Measurements from ENCODE around the gene GNAO1. TPM values are rescaled to one million over a fixed set of nuclear protein-coding genes. Genes with fewer than 3 reads are reported as not detected.

GNAO1 gene
- total RNA-seq, 2 experiments from 2014 or later: 4.2 to 4.5 TPM

DNA sequence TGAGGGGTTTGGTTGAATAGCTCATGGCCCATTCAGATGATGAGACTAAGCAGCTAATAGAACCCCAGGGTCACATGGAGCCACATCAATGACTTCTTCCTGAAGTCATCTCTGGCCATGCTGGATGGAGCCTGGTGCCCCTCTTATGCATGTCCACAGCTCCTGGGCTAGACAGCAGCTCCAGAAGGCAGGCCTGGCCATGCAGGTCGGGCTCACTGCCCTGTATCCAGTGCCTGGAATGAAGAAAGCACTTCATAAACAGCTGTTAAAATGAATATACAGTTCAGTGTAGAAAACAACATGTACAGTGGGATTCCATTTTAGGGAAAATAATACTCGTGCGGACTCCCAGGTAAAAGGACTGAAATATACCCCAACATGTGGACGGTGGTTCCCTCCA is 73.9 kb downstream of the GNAO1 start:
- Mint-ChIP-seq H3K4me3 (no peak overlapping the region), H3K27me3 (peaks cover 2% of the 10 kb centered on the region), H3K9me3 (no peaks in the 10 kb centered on the region), H3K27ac (no peak overlapping the region), H3K36me3 (ENCODE audit: low read depth) (no peaks in the 10 kb centered on the region), H3K4me1 (peaks cover 38% of the 10 kb centered on the region)
- no peak for DNase-seq
- CTCF ChIA-PET: interaction anchor here (0.9 to 1.2 kb wide), 3 partner anchors 16 to 53 kb away, joined by 3 to 4 read pairs (median 4); no protein-coding TSS in a partner anchor
- POLR2A ChIA-PET: no interaction called here

DNA sequence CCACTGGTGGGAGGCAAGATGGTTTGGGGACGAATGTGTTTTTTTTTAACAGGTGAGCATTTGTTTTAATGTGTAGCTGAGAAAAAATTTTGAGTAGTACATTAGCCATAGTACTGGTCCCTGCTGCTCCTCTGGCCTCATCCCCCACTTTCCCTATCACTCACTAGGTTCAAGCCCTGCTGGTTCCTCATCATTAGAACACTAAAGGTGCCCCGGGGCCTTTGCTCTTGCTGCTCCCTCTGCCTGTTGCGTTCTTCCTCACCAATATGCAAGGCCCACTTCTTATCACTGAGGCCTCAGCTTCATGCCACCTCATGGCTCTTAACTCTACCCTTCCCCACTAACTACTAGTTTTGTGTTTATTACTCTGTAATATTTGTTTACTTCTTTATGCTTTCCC is 74.5 kb downstream of the GNAO1 start:
- CTCF ChIA-PET: interaction anchor here (0.9 kb wide), 1 partner anchor 20 kb away, joined by 3 read pairs; no protein-coding TSS in a partner anchor
- Mint-ChIP-seq H3K27ac (no peak overlapping the region), H3K9me3 (no peaks in the 10 kb centered on the region), H3K27me3 (peaks cover 2% of the 10 kb centered on the region), H3K4me3 (no peak overlapping the region), H3K4me1 (peaks cover 36% of the 10 kb centered on the region), H3K36me3 (ENCODE audit: low read depth) (no peaks in the 10 kb centered on the region)
- POLR2A ChIA-PET: no interaction called here
- DNase-seq: no peak

DNA sequence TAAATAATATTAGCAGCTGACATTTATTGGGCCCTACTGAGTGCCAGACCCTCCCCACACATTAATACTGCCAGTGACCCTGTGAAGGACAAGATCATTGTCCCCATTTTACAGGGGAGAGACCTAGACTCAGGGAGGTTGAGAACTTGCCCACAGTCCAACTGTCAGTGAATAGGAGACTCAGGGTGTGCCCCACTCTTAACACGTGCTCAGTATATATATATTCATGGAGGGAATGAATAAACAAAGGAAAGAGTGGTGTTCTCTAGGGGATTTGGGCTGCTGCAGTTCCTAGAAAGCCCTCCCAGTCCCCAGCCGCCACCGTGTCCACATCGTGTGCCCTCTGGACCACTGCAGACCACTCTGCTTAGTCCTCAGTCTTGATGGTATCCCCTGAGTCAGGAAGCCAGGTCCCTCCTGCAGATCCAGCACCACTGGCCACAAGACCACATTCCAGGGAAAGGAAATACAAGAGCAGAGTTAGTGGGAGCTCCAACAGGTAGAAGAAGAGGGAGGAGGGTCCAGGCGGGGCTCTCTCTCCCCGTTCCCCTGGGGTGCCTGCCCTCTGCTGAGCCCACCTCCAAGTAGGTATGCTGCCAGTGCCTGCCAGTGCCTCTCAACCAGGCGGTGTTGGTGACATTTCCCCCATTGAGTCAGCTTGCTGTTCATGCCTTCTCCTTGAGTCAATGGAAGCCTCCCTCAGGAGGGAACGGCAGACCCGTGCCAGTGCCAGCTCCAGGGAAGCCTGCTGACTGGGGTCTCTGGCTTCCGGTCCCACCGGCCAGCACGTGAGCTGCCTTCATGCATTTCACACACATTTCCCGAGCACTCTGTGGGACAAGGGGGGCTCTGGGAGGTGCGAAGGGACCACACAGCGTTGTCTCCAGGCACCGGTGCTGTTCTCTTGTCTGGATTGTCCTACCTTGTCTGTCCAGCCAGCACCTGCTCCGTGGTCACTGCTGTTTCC is 75.6 kb downstream of the GNAO1 start:
- H3K27ac Mint-ChIP-seq: no peak overlapping the region
- no peaks in the 10 kb centered on the region for H3K36me3 Mint-ChIP-seq (ENCODE audit: low read depth)
- H3K27me3 Mint-ChIP-seq: peaks cover 2% of the 10 kb centered on the region
- peaks cover 24% of the 10 kb centered on the region for H3K4me1 Mint-ChIP-seq
- H3K9me3 Mint-ChIP-seq: no peaks in the 10 kb centered on the region
- ChIA-PET CTCF (no interaction called here), POLR2A (no interaction called here)
- no peak overlapping the region for H3K4me3 Mint-ChIP-seq
- no peak for DNase-seq

DNA sequence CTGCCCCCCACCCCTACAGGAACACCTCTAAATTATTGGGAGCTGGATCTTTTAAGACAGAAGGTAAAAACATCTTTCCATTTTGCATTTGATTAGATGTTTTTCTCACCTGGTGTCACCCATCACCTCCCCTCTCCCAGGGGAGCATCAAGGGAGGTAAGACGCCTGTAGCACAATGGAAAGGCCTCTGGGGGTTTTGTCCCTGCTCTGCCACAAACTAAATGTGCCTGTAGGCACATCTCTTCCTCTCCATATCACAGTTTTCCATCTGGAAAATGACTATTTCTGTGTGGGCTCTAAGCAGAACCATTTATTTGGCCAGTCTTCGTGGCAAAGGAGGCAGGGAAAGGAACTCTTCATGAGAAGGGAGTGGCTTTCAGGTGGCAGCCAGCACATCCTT is 76.6 kb downstream of the GNAO1 start:
- Mint-ChIP-seq H3K27me3 (peaks cover 2% of the 10 kb centered on the region), H3K4me3 (no peak overlapping the region), H3K4me1 (peaks cover 14% of the 10 kb centered on the region)

DNA sequence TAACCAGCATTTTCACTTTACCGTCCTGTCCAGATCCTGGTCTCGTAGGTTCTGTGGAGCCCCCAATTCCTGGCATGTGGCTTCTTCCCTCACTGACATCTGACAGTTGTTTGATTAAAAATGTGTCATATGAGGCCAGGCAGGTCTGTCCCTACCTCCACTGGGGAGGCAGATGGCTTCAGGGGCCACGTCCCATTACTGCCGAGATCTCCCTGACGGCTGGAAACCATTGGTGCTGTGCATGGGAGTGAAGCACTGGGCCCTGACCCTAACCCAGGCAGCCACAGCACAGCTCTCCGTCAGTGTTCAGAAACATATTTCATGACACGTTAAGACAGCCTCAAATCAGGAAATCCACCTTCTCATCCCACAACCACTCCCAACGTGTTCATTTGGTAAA is 77.5 kb downstream of the GNAO1 start:
- ChIA-PET POLR2A (no interaction called here), CTCF (interaction anchor here (1.2 kb wide), 1 partner anchor 11 kb away, joined by 3 read pairs; no protein-coding TSS in a partner anchor)
- peaks cover 5% of the 10 kb centered on the region for H3K4me1 Mint-ChIP-seq
- no peaks in the 10 kb centered on the region for H3K36me3 Mint-ChIP-seq (ENCODE audit: low read depth)
- DNase-seq: no peak
- peaks cover 7% of the 10 kb centered on the region for H3K27me3 Mint-ChIP-seq
- H3K9me3 Mint-ChIP-seq: no peaks in the 10 kb centered on the region
- no peak overlapping the region for H3K4me3 Mint-ChIP-seq
- no peak overlapping the region for H3K27ac Mint-ChIP-seq

More for the DNA sequence above, 76.6 kb downstream of the GNAO1 start:
- POLR2A ChIA-PET: no interaction called here
- DNase-seq: no peak
- no peaks in the 10 kb centered on the region for H3K36me3 Mint-ChIP-seq (ENCODE audit: low read depth)
- no peak overlapping the region for H3K27ac Mint-ChIP-seq
- CTCF ChIA-PET: interaction anchor here (0.6 kb wide), 1 partner anchor 46 kb away, joined by 3 read pairs; no protein-coding TSS in a partner anchor
- H3K9me3 Mint-ChIP-seq: no peaks in the 10 kb centered on the region

DNA sequence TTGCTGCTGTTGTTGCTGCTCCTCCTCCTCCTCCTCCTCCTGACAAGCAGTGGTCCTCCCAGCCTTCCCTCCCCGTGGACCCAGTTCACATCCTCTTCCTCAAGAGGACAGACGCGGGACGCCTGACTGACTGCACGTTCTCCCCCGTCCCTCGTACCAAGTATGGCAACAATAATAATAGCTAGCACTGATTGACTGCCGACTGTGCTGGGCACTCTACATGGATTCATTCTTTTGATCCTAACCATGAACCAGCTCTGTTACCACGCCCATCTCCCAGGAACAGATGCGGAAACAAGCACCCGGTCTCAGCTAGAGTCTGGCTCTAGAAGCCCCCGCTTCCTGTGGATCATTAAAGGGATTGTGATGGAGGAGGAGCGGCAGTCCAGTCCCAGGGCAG is 78.0 kb downstream of the GNAO1 start:
- H3K27me3 Mint-ChIP-seq: peaks cover 12% of the 10 kb centered on the region
- peaks cover 2% of the 10 kb centered on the region for H3K4me1 Mint-ChIP-seq
- no peaks in the 10 kb centered on the region for H3K36me3 Mint-ChIP-seq (ENCODE audit: low read depth)
- CTCF ChIA-PET: interaction anchor here (1.2 kb wide), 1 partner anchor 10 kb away, joined by 3 read pairs; no protein-coding TSS in a partner anchor
- POLR2A ChIA-PET: no interaction called here
- no peak overlapping the region for H3K4me3 Mint-ChIP-seq
- no peaks in the 10 kb centered on the region for H3K9me3 Mint-ChIP-seq
- peak overlapping the region; percentile 20 for H3K27ac Mint-ChIP-seq
- no peak for DNase-seq

DNA sequence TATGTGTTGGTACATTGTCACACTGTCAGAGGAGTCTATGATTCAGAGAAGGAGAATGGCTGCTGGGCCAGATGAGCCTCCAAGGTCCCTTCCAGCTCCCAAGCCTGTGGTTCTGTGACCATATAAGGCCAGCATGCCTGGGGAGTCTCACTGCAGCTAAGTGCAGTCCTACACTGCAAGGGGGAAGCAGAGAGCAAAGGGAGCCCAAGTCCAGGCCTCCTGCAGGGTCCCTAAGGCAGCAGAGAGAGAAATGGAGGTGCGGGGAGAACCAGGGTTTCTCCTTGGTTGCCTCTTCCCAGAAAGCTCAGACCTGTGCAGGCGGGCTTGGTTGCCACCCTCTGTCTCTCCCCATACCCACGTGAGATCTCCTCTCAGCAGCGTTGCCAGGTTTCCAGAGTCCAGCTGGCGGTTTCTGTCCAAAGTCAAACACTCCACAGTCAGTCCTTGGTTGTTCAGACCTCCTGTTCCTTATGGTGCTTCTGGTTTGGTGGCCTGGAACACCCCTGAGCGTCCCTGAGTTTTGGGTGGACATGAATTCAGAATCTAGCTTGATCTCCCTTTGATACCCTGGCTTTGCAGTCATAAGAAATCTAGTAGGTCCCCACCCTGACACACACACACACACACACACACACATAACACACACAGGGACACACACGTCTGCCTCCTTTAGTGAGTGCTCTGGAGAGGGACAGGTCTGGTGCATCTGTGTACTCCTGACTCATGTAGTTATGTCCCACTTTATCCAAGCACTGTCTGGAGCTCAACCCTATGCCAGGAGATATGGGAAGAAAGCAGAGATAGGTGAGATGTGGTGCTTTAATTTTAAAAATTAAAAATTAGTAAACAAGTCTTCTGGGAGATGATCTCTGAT is 78.8 kb downstream of the GNAO1 start:
- Mint-ChIP-seq H3K27me3 (peaks cover 19% of the 10 kb centered on the region), H3K36me3 (ENCODE audit: low read depth) (no peaks in the 10 kb centered on the region), H3K9me3 (peaks cover 3% of the 10 kb centered on the region), H3K27ac (no peak overlapping the region), H3K4me3 (no peak overlapping the region), H3K4me1 (no peaks in the 10 kb centered on the region)
- ChIA-PET CTCF (interaction anchor here (0.5 to 1.4 kb wide), 4 partner anchors 9 to 185 kb away, joined by 3 to 4 read pairs (median 3); no protein-coding TSS in a partner anchor), POLR2A (no interaction called here)
- no peak for DNase-seq

DNA sequence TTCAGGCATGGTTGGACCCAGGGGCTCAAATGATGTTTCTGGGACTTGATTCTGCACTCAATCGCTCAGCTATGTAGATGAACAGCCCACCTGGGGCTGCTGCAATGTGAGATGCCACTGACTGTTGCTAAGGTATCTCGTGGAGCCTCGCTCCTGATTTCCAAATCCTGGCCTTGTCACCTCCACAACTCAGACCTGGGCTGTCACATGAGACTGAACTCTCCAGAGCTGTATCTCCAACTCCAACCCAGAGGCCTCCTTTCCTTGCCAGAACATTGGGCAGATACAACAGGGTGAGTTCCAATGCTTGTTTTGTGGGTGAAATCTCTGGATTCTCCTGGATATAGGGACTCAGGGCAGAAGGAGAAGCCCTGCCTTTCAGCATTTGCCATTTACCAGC is 79.5 kb downstream of the GNAO1 start:
- no peak overlapping the region for H3K27ac Mint-ChIP-seq
- POLR2A ChIA-PET: no interaction called here

DNA sequence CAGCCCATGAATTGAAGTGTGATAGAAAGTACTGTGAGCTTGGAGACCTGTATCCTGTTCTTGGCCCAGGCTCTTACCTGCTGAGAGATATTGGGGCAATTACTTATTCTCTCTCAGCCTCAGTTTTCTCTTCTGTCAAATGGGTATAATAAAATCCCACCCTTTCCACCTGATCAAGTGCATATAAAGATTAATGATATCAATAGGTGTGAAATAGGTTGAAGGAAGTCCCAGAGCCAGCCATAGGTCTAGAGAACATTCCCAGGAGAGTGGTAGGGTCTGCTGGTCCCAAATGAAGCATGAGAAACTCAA is 81.2 kb downstream of the GNAO1 start:
- ChIA-PET POLR2A (no interaction called here), CTCF (no interaction called here)
- peaks cover 21% of the 10 kb centered on the region for H3K27me3 Mint-ChIP-seq
- H3K4me3 Mint-ChIP-seq: no peak overlapping the region
- no peaks in the 10 kb centered on the region for H3K36me3 Mint-ChIP-seq (ENCODE audit: low read depth)
- no peak for DNase-seq
- H3K9me3 Mint-ChIP-seq: peaks cover 3% of the 10 kb centered on the region
- H3K4me1 Mint-ChIP-seq: peaks cover 2% of the 10 kb centered on the region
- H3K27ac Mint-ChIP-seq: no peak overlapping the region

More for the DNA sequence above, 79.5 kb downstream of the GNAO1 start:
- H3K36me3 Mint-ChIP-seq (ENCODE audit: low read depth): no peaks in the 10 kb centered on the region
- H3K4me3 Mint-ChIP-seq: no peak overlapping the region
- H3K4me1 Mint-ChIP-seq: no peaks in the 10 kb centered on the region
- CTCF ChIA-PET: interaction anchor here (0.5 to 1.4 kb wide), 3 partner anchors 8 to 184 kb away, joined by 3 to 4 read pairs (median 3); no protein-coding TSS in a partner anchor
- H3K27me3 Mint-ChIP-seq: peaks cover 21% of the 10 kb centered on the region
- no peak for DNase-seq
- peaks cover 3% of the 10 kb centered on the region for H3K9me3 Mint-ChIP-seq

DNA sequence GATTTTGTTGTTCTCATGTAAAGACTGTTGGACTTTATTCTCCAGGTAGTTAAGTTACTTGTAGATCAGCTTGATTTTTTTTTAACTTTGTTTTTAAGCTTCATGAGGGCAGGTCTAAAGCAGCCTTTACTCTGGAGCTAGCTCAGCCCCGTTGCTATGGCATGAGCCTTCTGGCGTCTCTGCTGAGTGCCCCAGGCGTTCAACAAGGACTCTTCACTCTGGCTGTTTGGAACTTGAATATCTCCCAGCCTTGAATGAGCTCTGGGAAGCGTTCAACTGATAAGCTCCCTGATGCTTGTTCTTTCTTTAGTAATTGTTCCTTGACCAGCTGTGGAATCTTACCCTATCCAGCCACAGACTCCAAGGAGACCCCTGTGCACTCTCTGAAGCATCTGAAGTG is 82.3 kb downstream of the GNAO1 start:
- no peak for DNase-seq
- ChIA-PET POLR2A (no interaction called here), CTCF (interaction anchor here (1.2 kb wide), 2 partner anchors 11 to 20 kb away, joined by 4 to 5 read pairs; no protein-coding TSS in a partner anchor)
- no peaks in the 10 kb centered on the region for H3K36me3 Mint-ChIP-seq (ENCODE audit: low read depth)
- H3K27me3 Mint-ChIP-seq: peaks cover 21% of the 10 kb centered on the region
- no peak overlapping the region for H3K27ac Mint-ChIP-seq
- peaks cover 3% of the 10 kb centered on the region for H3K9me3 Mint-ChIP-seq
- no peak overlapping the region for H3K4me3 Mint-ChIP-seq
- peaks cover 9% of the 10 kb centered on the region for H3K4me1 Mint-ChIP-seq

DNA sequence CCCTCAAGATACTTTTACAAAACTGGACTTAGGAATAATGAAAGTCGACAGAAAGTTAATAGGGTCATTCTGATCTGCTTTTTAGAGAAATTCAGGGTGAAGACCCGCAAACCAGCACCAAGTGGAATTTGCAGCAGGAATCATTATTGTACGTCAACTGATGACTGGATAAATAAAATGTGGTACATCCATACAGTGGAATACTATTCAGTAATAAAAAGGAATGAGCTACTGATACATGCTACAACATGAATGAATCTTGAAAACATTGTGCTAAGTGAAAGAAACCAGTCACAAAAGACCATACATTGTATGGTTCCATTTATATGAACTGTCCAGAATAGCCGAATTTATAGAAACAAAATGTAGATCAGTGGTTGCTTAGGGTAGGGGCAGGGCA is 83.1 kb downstream of the GNAO1 start:
- Mint-ChIP-seq H3K27ac (no peak overlapping the region), H3K36me3 (ENCODE audit: low read depth) (no peaks in the 10 kb centered on the region), H3K9me3 (peaks cover 3% of the 10 kb centered on the region), H3K27me3 (peaks cover 19% of the 10 kb centered on the region), H3K4me3 (no peak overlapping the region), H3K4me1 (peaks cover 17% of the 10 kb centered on the region)
- ChIA-PET CTCF (interaction anchor here (1.2 kb wide), 2 partner anchors 12 to 21 kb away, joined by 4 to 5 read pairs; no protein-coding TSS in a partner anchor), POLR2A (no interaction called here)
- no peak for DNase-seq

DNA sequence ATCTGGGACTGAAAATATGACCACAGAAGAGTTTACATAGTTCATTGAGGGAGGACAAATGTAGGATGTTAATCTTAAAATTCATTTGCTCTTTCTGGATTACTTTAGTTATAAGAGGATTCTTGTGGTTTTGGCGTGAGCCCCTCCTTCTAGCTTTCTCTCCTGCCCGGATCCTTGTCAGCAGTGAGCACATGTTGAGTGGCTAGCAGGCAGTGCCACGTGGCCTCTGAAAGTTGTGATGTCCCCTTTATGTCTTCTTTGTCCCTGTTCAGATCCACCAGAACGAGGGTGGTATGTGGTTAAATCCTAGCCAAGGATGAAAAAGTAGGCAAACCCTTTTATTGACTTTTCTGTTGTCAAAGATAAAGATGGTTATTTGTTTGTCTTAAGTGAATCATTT is 83.8 kb downstream of the GNAO1 start:
- Mint-ChIP-seq H3K4me1 (peaks cover 24% of the 10 kb centered on the region), H3K36me3 (ENCODE audit: low read depth) (no peaks in the 10 kb centered on the region), H3K9me3 (peaks cover 3% of the 10 kb centered on the region), H3K4me3 (no peak overlapping the region), H3K27ac (no peak overlapping the region), H3K27me3 (peaks cover 19% of the 10 kb centered on the region)
- DNase-seq: no peak
- ChIA-PET POLR2A (no interaction called here), CTCF (no interaction called here)

DNA sequence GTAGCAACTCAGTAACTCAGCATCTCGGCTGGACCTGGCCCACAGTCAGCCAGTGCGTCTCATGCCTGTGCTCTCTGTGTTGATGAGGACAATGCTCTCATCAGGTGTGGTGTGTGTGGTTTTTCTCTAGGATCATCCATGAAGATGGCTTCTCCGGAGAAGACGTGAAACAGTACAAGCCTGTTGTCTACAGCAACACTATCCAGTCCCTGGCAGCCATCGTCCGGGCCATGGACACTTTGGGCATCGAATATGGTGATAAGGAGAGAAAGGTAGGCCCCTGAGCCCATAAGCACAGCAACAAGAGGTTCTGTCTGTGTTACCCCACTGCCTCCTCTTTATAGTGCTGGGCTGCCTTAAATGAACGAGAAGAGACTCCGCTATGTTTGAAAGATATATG is 84.5 kb downstream of the GNAO1 start:
- no peak for DNase-seq
- H3K9me3 Mint-ChIP-seq: peaks cover 3% of the 10 kb centered on the region
- CTCF ChIA-PET: no interaction called here
- POLR2A ChIA-PET: no interaction called here
- no peak overlapping the region for H3K27ac Mint-ChIP-seq
- H3K4me1 Mint-ChIP-seq: peaks cover 29% of the 10 kb centered on the region
- H3K36me3 Mint-ChIP-seq (ENCODE audit: low read depth): no peaks in the 10 kb centered on the region
- peaks cover 19% of the 10 kb centered on the region for H3K27me3 Mint-ChIP-seq
- H3K4me3 Mint-ChIP-seq: no peak overlapping the region
